ENCODE results near the gene CTU1.

The CTU1 gene

GRCh38 chr19:51055866-51056265 lies 52.3 kb downstream of the CTU1 start:
- no peak for DNase-seq (ENCODE audit: low read depth)
- H3K4me3 ChIP-seq (replicated peaks; ENCODE audit: low read depth, low read length), result no peak overlapping the region
- TF ChIP-seq CTCF (IDR thresholded peaks at IDR 0.05; ENCODE audit: low read length, missing control alignments), result no peak

All from fibroblast of pulmonary artery (primary cell).